ENCODE measurements around the gene TRUB1.

DNA sequence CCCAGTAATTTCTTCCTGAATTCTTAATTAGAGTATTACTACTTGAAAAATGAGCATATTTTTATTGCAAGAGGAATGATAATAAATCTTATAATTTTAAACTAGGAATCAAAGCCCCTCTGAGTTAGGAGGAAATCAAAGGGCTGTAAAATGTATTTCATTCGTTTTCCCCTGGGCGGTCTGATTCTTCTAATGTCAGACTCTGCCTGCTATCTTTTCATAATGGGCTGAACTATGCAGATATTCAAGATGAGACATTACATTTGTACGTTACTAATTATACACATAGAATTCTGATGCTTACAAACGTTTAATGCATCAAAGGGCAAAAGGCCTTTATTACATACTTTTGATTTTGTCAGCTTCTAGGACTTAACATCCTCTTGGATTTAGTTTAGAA, 16.0 kb upstream of the TRUB1 start:
- TF ChIP-seq, protein P1, sequence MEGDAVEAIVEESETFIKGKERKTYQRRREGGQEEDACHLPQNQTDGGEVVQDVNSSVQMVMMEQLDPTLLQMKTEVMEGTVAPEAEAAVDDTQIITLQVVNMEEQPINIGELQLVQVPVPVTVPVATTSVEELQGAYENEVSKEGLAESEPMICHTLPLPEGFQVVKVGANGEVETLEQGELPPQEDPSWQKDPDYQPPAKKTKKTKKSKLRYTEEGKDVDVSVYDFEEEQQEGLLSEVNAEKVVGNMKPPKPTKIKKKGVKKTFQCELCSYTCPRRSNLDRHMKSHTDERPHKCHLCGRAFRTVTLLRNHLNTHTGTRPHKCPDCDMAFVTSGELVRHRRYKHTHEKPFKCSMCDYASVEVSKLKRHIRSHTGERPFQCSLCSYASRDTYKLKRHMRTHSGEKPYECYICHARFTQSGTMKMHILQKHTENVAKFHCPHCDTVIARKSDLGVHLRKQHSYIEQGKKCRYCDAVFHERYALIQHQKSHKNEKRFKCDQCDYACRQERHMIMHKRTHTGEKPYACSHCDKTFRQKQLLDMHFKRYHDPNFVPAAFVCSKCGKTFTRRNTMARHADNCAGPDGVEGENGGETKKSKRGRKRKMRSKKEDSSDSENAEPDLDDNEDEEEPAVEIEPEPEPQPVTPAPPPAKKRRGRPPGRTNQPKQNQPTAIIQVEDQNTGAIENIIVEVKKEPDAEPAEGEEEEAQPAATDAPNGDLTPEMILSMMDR (IDR thresholded peaks at IDR 0.05; ENCODE audit: low read depth, low read length, poor library complexity, severe bottlenecking): no peak
- TF ChIP-seq EZH2phosphoT487 (IDR thresholded peaks at IDR 0.05; ENCODE audit: borderline replicate concordance, low read length): no peak
